ENCODE measurements around the gene CDC14A. TPM values are rescaled to one million over a fixed set of nuclear protein-coding genes. Genes with fewer than 3 reads are reported as not detected.

Gene CDC14A
- polyA plus RNA-seq, 1 donor from 2014 or later, result 2.7 TPM

DNA sequence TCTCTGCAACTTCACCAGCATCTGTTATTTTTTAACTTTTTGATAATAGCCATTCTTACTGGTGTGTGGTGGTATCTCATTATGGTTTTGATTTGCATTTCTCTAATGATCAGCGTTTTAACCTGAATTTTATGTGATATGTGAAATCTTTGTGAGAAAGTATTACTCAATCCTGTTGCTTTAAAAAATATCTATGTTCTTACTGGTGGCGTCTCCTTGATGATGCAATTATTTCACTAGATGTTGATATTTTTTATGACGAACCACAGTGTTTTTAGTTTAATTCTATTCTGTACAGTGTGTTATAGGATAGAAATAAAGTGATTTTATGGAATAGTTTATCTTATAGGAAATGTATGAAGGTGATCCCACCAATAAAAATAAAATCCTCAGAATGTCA lies 130.9 kb downstream of the CDC14A start:
- Histone ChIP-seq H3F3A (ENCODE audit: insufficient read depth, low read length, poor library complexity, severe bottlenecking) (no peaks in the 10 kb centered on the region), H3K27me3 (ENCODE audit: insufficient read depth, low read depth, low read length) (no peaks in the 10 kb centered on the region), H2AFZ (ENCODE audit: low read depth, low read length) (no peak overlapping the region)

DNA sequence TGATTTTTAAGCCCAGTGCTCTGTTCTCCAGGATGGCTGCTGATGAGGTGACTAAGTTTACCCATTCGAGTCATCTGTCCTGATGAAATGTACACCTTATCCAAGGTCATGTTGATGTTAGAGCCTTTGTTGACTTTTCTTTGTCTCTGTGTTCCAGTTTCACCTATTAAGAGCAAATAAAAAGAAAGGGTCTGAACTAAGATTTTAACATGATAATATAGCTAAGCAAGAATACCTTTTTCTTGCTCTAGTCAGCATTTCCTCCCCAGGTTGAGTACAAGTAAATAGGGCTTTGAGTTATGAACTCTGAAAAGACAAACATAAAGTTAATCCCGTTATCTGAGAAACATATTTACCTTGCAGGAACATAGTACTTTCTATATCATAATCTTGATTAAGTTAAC lies 133.6 kb downstream of the CDC14A start:
- Histone ChIP-seq H3K27ac (ENCODE audit: low read length) (no peak overlapping the region), H3K4me2 (ENCODE audit: low read length) (no peak overlapping the region), H3K36me3 (ENCODE audit: insufficient read depth, low read length) (no peaks in the 10 kb centered on the region), H3K79me2 (replicated peaks; ENCODE audit: insufficient read depth, low read length) (no peaks in the 10 kb centered on the region), H4K20me1 (ENCODE audit: insufficient read depth) (no peaks in the 10 kb centered on the region), H3K9me2 (ENCODE audit: insufficient read depth, low read length) (no peaks in the 10 kb centered on the region), H2AFZ (ENCODE audit: low read depth, low read length) (no peak overlapping the region), H3F3A (ENCODE audit: insufficient read depth, low read length, poor library complexity, severe bottlenecking) (no peaks in the 10 kb centered on the region), H3K27me3 (ENCODE audit: insufficient read depth, low read depth, low read length) (no peaks in the 10 kb centered on the region), H3K9ac (ENCODE audit: low read length) (no peak overlapping the region), H3K4me3 (ENCODE audit: low read length) (no peak overlapping the region), H3K9me3 (ENCODE audit: low read length) (no peaks in the 10 kb centered on the region)
- TF ChIP-seq EP300 (conservative IDR thresholded peaks at IDR 0.05; ENCODE audit: poor library complexity, severe bottlenecking) (no peak), POLR2AphosphoS5 (IDR thresholded peaks at IDR 0.05) (no peak), TAF1 (IDR thresholded peaks at IDR 0.05; ENCODE audit: low read depth) (no peak), REST (IDR thresholded peaks at IDR 0.05; ENCODE audit: borderline replicate concordance) (no peak), SMC3 (conservative IDR thresholded peaks at IDR 0.05; ENCODE audit: poor library complexity) (no peak), MXI1 (conservative IDR thresholded peaks at IDR 0.05; ENCODE audit: poor library complexity, severe bottlenecking) (no peak)
- TF ChIP-seq, protein P1, sequence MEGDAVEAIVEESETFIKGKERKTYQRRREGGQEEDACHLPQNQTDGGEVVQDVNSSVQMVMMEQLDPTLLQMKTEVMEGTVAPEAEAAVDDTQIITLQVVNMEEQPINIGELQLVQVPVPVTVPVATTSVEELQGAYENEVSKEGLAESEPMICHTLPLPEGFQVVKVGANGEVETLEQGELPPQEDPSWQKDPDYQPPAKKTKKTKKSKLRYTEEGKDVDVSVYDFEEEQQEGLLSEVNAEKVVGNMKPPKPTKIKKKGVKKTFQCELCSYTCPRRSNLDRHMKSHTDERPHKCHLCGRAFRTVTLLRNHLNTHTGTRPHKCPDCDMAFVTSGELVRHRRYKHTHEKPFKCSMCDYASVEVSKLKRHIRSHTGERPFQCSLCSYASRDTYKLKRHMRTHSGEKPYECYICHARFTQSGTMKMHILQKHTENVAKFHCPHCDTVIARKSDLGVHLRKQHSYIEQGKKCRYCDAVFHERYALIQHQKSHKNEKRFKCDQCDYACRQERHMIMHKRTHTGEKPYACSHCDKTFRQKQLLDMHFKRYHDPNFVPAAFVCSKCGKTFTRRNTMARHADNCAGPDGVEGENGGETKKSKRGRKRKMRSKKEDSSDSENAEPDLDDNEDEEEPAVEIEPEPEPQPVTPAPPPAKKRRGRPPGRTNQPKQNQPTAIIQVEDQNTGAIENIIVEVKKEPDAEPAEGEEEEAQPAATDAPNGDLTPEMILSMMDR (IDR thresholded peaks at IDR 0.05; ENCODE audit: poor library complexity, severe bottlenecking), result no peak

More for the DNA sequence above, 130.9 kb downstream of the CDC14A start:
- Histone ChIP-seq H3K4me2 (ENCODE audit: low read length) (no peak overlapping the region), H3K79me2 (replicated peaks; ENCODE audit: insufficient read depth, low read length) (no peaks in the 10 kb centered on the region), H3K27ac (ENCODE audit: low read length) (no peak overlapping the region), H3K4me3 (ENCODE audit: low read length) (no peak overlapping the region), H3K9me3 (ENCODE audit: low read length) (no peaks in the 10 kb centered on the region), H4K20me1 (ENCODE audit: insufficient read depth) (no peaks in the 10 kb centered on the region), H3K36me3 (ENCODE audit: insufficient read depth, low read length) (no peaks in the 10 kb centered on the region), H3K9ac (ENCODE audit: low read length) (no peak overlapping the region), H3K9me2 (ENCODE audit: insufficient read depth, low read length) (no peaks in the 10 kb centered on the region)
- TF ChIP-seq RAD21 (conservative IDR thresholded peaks at IDR 0.05) (no peak), EZH2 (IDR thresholded peaks at IDR 0.05; ENCODE audit: borderline replicate concordance, insufficient read depth, low read length, poor library complexity, severe bottlenecking) (no peak), POLR2AphosphoS5 (IDR thresholded peaks at IDR 0.05) (no peak), MXI1 (conservative IDR thresholded peaks at IDR 0.05; ENCODE audit: poor library complexity, severe bottlenecking) (no peak), EP300 (conservative IDR thresholded peaks at IDR 0.05; ENCODE audit: poor library complexity, severe bottlenecking) (no peak), TAF1 (IDR thresholded peaks at IDR 0.05; ENCODE audit: low read depth) (no peak), SMC3 (conservative IDR thresholded peaks at IDR 0.05; ENCODE audit: poor library complexity) (no peak), REST (IDR thresholded peaks at IDR 0.05; ENCODE audit: borderline replicate concordance) (no peak)
- TF ChIP-seq, protein P1 (IDR thresholded peaks at IDR 0.05; ENCODE audit: poor library complexity, severe bottlenecking), result no peak
